Lung (tissue), 12 donors: ENCODE data around the gene TPCN2. TPM values are rescaled to one million over a fixed set of nuclear protein-coding genes. Genes with fewer than 3 reads are reported as not detected.
A peak's percentile ranks its signal among the peaks of the same experiment; 100 is the strongest.

ENCODE experiments used
- ATAC-seq: fragments of 200-7000 bp; cut with Tn5 transposase; one replicate; pipeline ENCODE4 v1.9.1; 2020; ENCODE audit warnings: moderate number of reproducible peaks; ENCODE audit not compliant: insufficient read depth, low FRiP score
- DNase-seq, 3 donors: peaks; one replicate each; pipeline ENCODE4 v3.0.0-alpha.2; 2013 to 2017
- H3K27ac ChIP-seq, 2 donors: one replicate each; pipeline ENCODE4 v1.5.1; 2013; ENCODE audit warnings: mild to moderate bottlenecking in 2 of 2, moderate library complexity in 2 of 2, control low read depth in 1 of 2, inconsistent platforms in 1 of 2, low read depth in 1 of 2, low read length in 1 of 2
- H3K27me3 ChIP-seq, 3 donors: one replicate each; pipeline ENCODE4 v1.5.1; 2013; ENCODE audit warnings: low read length in 2 of 3; ENCODE audit not compliant: control insufficient read depth in 3 of 3, insufficient read depth in 3 of 3
- H3K36me3 ChIP-seq, 4 donors: one replicate each; pipeline ENCODE4 v1.5.1; 2013; ENCODE audit warnings: low read length in 4 of 4, mild to moderate bottlenecking in 1 of 4, moderate library complexity in 1 of 4; ENCODE audit not compliant: control insufficient read depth in 4 of 4, insufficient read depth in 4 of 4
- H3K4me1 ChIP-seq, 5 donors: one replicate each; pipeline ENCODE4 v1.5.1; 2013; ENCODE audit warnings: low read length in 5 of 5, mild to moderate bottlenecking in 2 of 5, moderate library complexity in 1 of 5; ENCODE audit not compliant: control insufficient read depth in 5 of 5, insufficient read depth in 5 of 5
- H3K4me3 ChIP-seq: one replicate; pipeline ENCODE4 v1.5.1; 2013; ENCODE audit warnings: mild to moderate bottlenecking, control low read depth, moderate library complexity
- H3K9ac ChIP-seq, 2 donors: one replicate each; pipeline ENCODE4 v1.5.1; 2013; ENCODE audit warnings: low read length in 2 of 2, control low read depth in 1 of 2; ENCODE audit not compliant: insufficient read depth in 1 of 2
- H3K9me3 ChIP-seq, 4 donors: one replicate each; pipeline ENCODE4 v1.5.1; 2013; ENCODE audit warnings: low read length in 3 of 4, mild to moderate bottlenecking in 1 of 4, moderate library complexity in 1 of 4; ENCODE audit not compliant: control insufficient read depth in 4 of 4, insufficient read depth in 3 of 4
- WGBS, 2 donors: extraction: QIAGEN DNeasy Blood & Tissue Kit; methylation state at CpG; one replicate each; pipeline ENCODE4 v1.1.7; 2013; 5-methylcytosine and 5-hydroxymethylcytosine counted together
- polyA plus RNA-seq, 2 donors: library from polyadenylated mRNA; stranded (reverse); fragments of 200-250 nt; gene quantifications; one replicate each; pipeline ENCODE4 v1.2.1, GENCODE V29; 2013
- total RNA-seq, 2 donors: library from RNA; depleted of rRNA in 1 of 2; stranded (reverse); fragments of >200 nt in 1 of 2; gene quantifications; one replicate each; pipeline ENCODE4 v1.2.1, GENCODE V29; 2014 to 2021
- TF ChIP-seq, protein P1 (sequence below): IDR thresholded peaks from 2 replicates; pipeline ENCODE4 v1.5.1; 2012; ENCODE audit warnings: mild to moderate bottlenecking; ENCODE audit errors: control extremely low read depth, extremely low read depth
- donor health status: control.
- donor health status: control.
- donor health status: Bipolar disorder and iron deficiency.
- donor health status: healthy.
- donor health status: DM: yes; HTN: yes; CAD: no.

TPCN2 gene
- total and polyA plus RNA-seq, 4 donors, result 10.0 to 25.0 (median 14.5) TPM

DNA sequence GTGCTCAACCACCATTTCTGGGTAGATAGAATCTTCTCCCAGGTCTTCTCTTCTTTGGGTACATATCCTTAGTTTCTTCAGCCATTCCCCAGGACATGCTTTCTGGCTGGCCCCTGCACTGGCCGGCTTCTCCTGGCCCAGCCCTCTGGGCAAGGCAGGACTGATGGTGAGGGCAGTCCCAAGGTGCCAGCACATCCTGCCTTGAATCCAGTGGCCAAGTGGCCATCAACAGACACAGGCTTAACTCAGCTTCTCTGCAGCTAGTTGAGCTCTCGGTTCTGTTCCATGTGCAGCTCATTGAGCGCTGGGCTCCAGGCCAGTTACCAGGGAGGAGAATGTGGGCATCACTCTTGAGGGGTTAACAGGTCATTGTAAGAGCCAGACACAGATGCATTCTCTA lies 124.6 kb downstream of the TPCN2 start:
- no peak for ATAC-seq
- peaks cover 0 to 18% (median 6%) of the 10 kb centered on the region in 5 donors for H3K4me1 ChIP-seq
- no peaks in the 10 kb centered on the region for H3K36me3 ChIP-seq
- WGBS, 2 donors, result 92 to 94% methylated on average over 3 of the region's 3 CpGs
- H3K27me3 ChIP-seq, result no peaks in the 10 kb centered on the region
- no peak overlapping the region for H3K27ac ChIP-seq
- H3K4me3 ChIP-seq, result no peak overlapping the region
- TF ChIP-seq, protein P1, sequence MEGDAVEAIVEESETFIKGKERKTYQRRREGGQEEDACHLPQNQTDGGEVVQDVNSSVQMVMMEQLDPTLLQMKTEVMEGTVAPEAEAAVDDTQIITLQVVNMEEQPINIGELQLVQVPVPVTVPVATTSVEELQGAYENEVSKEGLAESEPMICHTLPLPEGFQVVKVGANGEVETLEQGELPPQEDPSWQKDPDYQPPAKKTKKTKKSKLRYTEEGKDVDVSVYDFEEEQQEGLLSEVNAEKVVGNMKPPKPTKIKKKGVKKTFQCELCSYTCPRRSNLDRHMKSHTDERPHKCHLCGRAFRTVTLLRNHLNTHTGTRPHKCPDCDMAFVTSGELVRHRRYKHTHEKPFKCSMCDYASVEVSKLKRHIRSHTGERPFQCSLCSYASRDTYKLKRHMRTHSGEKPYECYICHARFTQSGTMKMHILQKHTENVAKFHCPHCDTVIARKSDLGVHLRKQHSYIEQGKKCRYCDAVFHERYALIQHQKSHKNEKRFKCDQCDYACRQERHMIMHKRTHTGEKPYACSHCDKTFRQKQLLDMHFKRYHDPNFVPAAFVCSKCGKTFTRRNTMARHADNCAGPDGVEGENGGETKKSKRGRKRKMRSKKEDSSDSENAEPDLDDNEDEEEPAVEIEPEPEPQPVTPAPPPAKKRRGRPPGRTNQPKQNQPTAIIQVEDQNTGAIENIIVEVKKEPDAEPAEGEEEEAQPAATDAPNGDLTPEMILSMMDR, result no peak
- peaks cover 0 to 12% (median 2%) of the 10 kb centered on the region in 4 donors for H3K9me3 ChIP-seq
- peak; percentile 50 to 62 (median 58) for DNase-seq
- H3K9ac ChIP-seq, result no peak overlapping the region

DNA sequence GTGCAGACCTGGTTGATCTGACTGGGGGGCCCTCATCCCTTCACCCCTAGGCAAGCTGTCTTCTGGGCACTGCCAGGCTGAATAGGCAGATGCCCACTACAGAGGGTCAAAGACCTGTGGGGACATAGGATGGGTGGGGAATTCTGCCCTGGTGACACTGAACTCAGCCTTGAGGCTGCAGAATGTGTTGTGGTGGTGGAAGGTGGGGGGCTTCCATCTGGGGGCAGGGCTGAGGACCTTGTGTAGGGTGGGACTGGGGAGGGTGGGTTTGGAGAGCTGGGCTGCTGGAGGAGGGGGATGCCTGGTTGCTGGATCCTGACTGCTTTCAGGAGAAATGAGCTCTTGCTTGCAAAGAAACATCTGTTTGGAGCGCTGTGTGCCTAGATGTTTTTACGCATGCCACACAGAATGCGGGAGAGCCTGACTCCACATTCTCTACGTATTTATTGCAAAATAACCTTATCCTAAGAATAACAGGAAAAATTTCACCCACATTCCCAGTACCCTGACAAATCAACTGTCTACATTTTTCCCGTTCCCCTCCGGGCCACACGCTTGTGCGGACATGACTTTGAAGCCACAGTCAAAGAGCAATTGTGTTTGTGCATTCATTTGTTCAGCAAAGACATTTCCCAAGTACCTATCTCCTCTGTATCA lies 125.3 kb downstream of the TPCN2 start:
- Histone ChIP-seq H3K9me3 (peaks cover 0 to 12% (median 2%) of the 10 kb centered on the region in 4 donors), H3K36me3 (no peaks in the 10 kb centered on the region), H3K4me3 (no peak overlapping the region), H3K9ac (no peak overlapping the region), H3K4me1 (peaks cover 0 to 18% (median 6%) of the 10 kb centered on the region in 5 donors), H3K27me3 (no peaks in the 10 kb centered on the region), H3K27ac (no peak overlapping the region)
- ATAC-seq, result no peak
- DNase-seq, result peak; percentile 81 to 94 (median 87)
- TF ChIP-seq, protein P1, result no peak
- WGBS, 2 donors, result 84 to 85% methylated on average over 8 of the region's 8 CpGs

DNA sequence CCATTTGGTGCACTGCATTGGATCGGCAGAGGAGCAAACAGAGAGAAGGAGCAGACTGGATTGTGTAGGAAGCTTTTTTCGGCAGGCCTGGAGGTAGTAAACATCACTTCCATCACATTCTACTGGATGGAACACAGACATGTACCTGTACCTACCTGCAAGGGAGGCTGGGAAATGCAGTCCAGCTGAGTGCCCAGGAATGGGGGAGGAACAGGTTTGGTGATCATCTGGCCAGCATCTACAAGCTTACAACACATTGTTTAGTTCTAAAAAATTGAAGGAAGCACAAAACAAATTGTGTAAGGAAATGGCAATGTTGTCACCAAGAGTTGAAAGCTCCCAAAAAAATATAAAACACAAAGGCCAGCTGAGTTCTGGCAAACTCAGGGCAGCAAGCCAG lies 126.1 kb downstream of the TPCN2 start:
- DNase-seq (no peak), ATAC-seq (no peak)
- H3K27me3 ChIP-seq, result no peaks in the 10 kb centered on the region
- H3K9ac ChIP-seq, result no peak overlapping the region
- TF ChIP-seq, protein P1, result no peak
- no peak overlapping the region for H3K27ac ChIP-seq
- peaks cover 0 to 18% (median 6%) of the 10 kb centered on the region in 5 donors for H3K4me1 ChIP-seq
- no peaks in the 10 kb centered on the region for H3K36me3 ChIP-seq
- no peak overlapping the region for H3K4me3 ChIP-seq
- WGBS, 2 donors, result 90 to 94% methylated on average over 2 of the region's 2 CpGs
- H3K9me3 ChIP-seq, result peaks cover 0 to 12% (median 2%) of the 10 kb centered on the region in 4 donors
